Uterus (tissue), 2 donors: ENCODE results near the gene PTPRN2.

Source experiments
- CTCF ChIP-seq, 4 experiments: fragments of 200-600 bp in 2 of 4; fragments of 450-650 bp in 2 of 4; sonication (generic) in 2 of 4; IDR thresholded peaks; one replicate each; pipeline ENCODE4 v1.5.1; 2016 to 2019; ENCODE audit warnings: antibody characterized with exemption in 4 of 4, mild to moderate bottlenecking in 2 of 4, moderate library complexity in 1 of 4
- POLR2A ChIP-seq, 2 donors: fragments of 450-650 bp; IDR thresholded peaks; one replicate each; pipeline ENCODE4 v1.6.1; 2016; ENCODE audit warnings: antibody characterized with exemption in 2 of 2, mild to moderate bottlenecking in 1 of 2, moderate library complexity in 1 of 2

- TF ChIP-seq CTCF (IDR thresholded peaks at IDR 0.05) (no peak), POLR2A (IDR thresholded peaks at IDR 0.05) (no peak)
Measured at GRCh38 chr7:158386866-158387545, 200.6 kb downstream of the PTPRN2 start.
